HEK293 (cell line): ENCODE results near the gene KCND2.

Experiments used
- CTCF ChIA-PET: fragments of 350-600 bp; formaldehyde crosslinking; extraction: SDS; loops from one replicate; lab custom pipeline; 2021; ENCODE audit warnings: antibody characterized with exemption; lab: Yijun Ruan, JAX
- POLR2A ChIA-PET: fragments of 300-600 bp; formaldehyde crosslinking; extraction: SDS; loops from one replicate; lab custom pipeline; 2020; ENCODE audit warnings: antibody characterized with exemption, inconsistent platforms; lab: Yijun Ruan, JAX
- H3K27ac ChIP-seq: fragments of 200-500 bp; sonication (Bioruptor generic); 2 replicates; pipeline ENCODE4 v1.5.1; 2014; ENCODE audit warnings: low read depth, low read length, control low read depth, inconsistent platforms; ENCODE audit errors: extremely low read depth
- H3K36me3 ChIP-seq, 2 experiments: fragments of 200-500 bp in 1 of 2; sonication (Bioruptor generic) in 1 of 2; 1 replicate in 1 of 2; 2 replicates in 1 of 2; pipeline ENCODE4 v1.5.1; 2014 to 2017; ENCODE audit warnings: inconsistent platforms in 2 of 2, low read length in 2 of 2; ENCODE audit not compliant: control insufficient read depth in 2 of 2, insufficient read depth in 1 of 2
- H3K4me1 ChIP-seq: fragments of 200-500 bp; sonication (Bioruptor generic); 2 replicates; pipeline ENCODE4 v1.5.1; 2014; ENCODE audit warnings: mild to moderate bottlenecking, low read length, inconsistent platforms; ENCODE audit not compliant: control insufficient read depth, insufficient read depth
- H3K4me3 ChIP-seq: 2 replicates; pipeline ENCODE4 v1.5.1; 2011; ENCODE audit warnings: low read depth, mild to moderate bottlenecking, control low read depth, low read length, moderate library complexity
- H3K9me3 ChIP-seq: fragments of 200-500 bp; sonication (Bioruptor generic); 2 replicates; pipeline ENCODE4 v1.5.1; 2014; ENCODE audit warnings: low read depth, low read length, inconsistent platforms; ENCODE audit not compliant: control insufficient read depth, insufficient read depth
- ATF2 ChIP-seq: fragments of 450-650 bp; formaldehyde crosslinking; IDR thresholded peaks from 2 replicates; pipeline ENCODE4 v1.5.1; 2016; ENCODE audit warnings: missing biosample characterization, missing genetic modification characterization, low read depth
- EGR2 ChIP-seq: fragments of 450-650 bp; formaldehyde crosslinking; IDR thresholded peaks from 2 replicates; pipeline ENCODE4 v1.5.1; 2016; ENCODE audit warnings: low read depth, missing biosample characterization, missing genetic modification characterization
- SP2 ChIP-seq: fragments of 450-650 bp; formaldehyde crosslinking; IDR thresholded peaks from 2 replicates; pipeline ENCODE4 v1.5.1; 2016; ENCODE audit warnings: missing biosample characterization, missing genetic modification characterization
- TCF7L2 ChIP-seq: IDR thresholded peaks from 2 replicates; pipeline ENCODE4 v1.6.1; 2011; ENCODE audit warnings: low read depth, mild to moderate bottlenecking, inconsistent platforms, low read length, moderate library complexity, borderline replicate concordance
- ZBTB1 ChIP-seq: fragments of 450-650 bp; formaldehyde crosslinking; IDR thresholded peaks from 2 replicates; pipeline ENCODE4 v1.5.1; 2016; ENCODE audit warnings: missing biosample characterization, missing genetic modification characterization
- ZBTB8A ChIP-seq: fragments of 450-650 bp; formaldehyde crosslinking; IDR thresholded peaks from 2 replicates; pipeline ENCODE4 v1.5.1; 2016; ENCODE audit warnings: missing biosample characterization, missing genetic modification characterization
- ZNF148 ChIP-seq: fragments of 450-650 bp; formaldehyde crosslinking; IDR thresholded peaks from 2 replicates; pipeline ENCODE4 v1.5.0; 2017; ENCODE audit warnings: missing biosample characterization, missing genetic modification characterization, borderline replicate concordance
- ZNF274 ChIP-seq, 2 experiments: fragments of 200-500 bp in 1 of 2; fragments of 450-650 bp in 1 of 2; sonication (Bioruptor generic) in 1 of 2; formaldehyde crosslinking in 1 of 2; IDR thresholded peaks; 2 replicates each; pipeline versions ENCODE4 v1.5.1 to v1.6.1; 2014 to 2016; ENCODE audit warnings: borderline replicate concordance in 1 of 2, inconsistent platforms in 1 of 2, low read length in 1 of 2, missing biosample characterization in 1 of 2, missing genetic modification characterization in 1 of 2
- ZNF521 ChIP-seq: fragments of 450-650 bp; formaldehyde crosslinking; IDR thresholded peaks from 2 replicates; pipeline ENCODE4 v1.5.1; 2017; ENCODE audit warnings: missing biosample characterization, mild to moderate bottlenecking, missing genetic modification characterization
- ZNF660 ChIP-seq: fragments of 450-650 bp; IDR thresholded peaks from 2 replicates; pipeline ENCODE4 v1.5.1; 2018; ENCODE audit warnings: missing biosample characterization, mild to moderate bottlenecking, missing genetic modification characterization
- ZNF747 ChIP-seq: fragments of 450-650 bp; formaldehyde crosslinking; IDR thresholded peaks from 2 replicates; pipeline ENCODE4 v1.5.1; 2016; ENCODE audit warnings: missing biosample characterization, missing genetic modification characterization
- ZNF776 ChIP-seq: fragments of 450-650 bp; formaldehyde crosslinking; IDR thresholded peaks from 2 replicates; pipeline ENCODE4 v1.5.0; 2017; ENCODE audit warnings: missing biosample characterization, missing genetic modification characterization, borderline replicate concordance
- TF ChIP-seq, protein P1 (sequence below): fragments of 450-650 bp; formaldehyde crosslinking; IDR thresholded peaks from 2 replicates; pipeline ENCODE4 v1.5.1; 2016; ENCODE audit warnings: missing biosample characterization, missing genetic modification characterization
- TF ChIP-seq, protein P2 (sequence below): fragments of 450-650 bp; IDR thresholded peaks from 2 replicates; pipeline ENCODE4 v1.5.1; 2018; ENCODE audit warnings: missing biosample characterization, mild to moderate bottlenecking, missing genetic modification characterization

KCND2 gene

GRCh38 chr7:120729245-120729644, 456.3 kb downstream of the KCND2 start (continued):
- TF ChIP-seq ZNF776: no peak
- no peak for TF ChIP-seq ZNF148 (tag by site-specific recombination)
- TF ChIP-seq ZNF747: no peak
- no peak for TF ChIP-seq ZNF274 (IDR thresholded peaks at IDR 0.05; ENCODE audit: low read length)
- no peak for TF ChIP-seq ZNF274 (tag by site-specific recombination; IDR thresholded peaks at IDR 0.05; ENCODE audit: borderline replicate concordance)
- TF ChIP-seq ZBTB8A (tag by site-specific recombination): no peak
- TF ChIP-seq EGR2 (tag by site-specific recombination): no peak
- TF ChIP-seq ZNF521 (tag by site-specific recombination): no peak
- TF ChIP-seq, protein P1, sequence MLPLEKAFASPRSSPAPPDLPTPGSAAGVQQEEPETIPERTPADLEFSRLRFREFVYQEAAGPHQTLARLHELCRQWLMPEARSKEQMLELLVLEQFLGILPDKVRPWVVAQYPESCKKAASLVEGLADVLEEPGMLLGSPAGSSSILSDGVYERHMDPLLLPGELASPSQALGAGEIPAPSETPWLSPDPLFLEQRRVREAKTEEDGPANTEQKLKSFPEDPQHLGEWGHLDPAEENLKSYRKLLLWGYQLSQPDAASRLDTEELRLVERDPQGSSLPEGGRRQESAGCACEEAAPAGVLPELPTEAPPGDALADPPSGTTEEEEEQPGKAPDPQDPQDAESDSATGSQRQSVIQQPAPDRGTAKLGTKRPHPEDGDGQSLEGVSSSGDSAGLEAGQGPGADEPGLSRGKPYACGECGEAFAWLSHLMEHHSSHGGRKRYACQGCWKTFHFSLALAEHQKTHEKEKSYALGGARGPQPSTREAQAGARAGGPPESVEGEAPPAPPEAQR (tag by site-specific recombination): no peak
- TF ChIP-seq, all 188 proteins: peak for 0

DNA sequence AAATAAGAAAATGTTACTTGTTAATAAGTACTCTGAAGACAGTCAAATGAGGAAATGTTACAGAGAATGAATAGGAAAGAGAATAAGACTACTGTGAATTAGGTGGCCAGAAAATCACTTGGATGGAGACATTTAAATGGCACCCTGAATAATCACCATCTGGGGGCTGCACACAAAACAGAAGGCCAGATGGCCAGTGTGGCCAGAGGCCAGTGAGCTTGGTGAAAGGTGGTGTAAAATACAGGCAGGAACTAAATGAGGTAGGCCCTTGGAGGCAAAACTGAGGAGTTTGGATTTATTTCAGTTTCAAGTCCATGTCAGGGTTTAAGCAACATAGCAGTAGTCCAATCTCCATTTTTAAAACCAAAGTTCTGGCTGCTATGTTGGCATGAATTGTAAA, 458.3 kb downstream of the KCND2 start:
- no peaks in the 10 kb centered on the region for H3K36me3 ChIP-seq
- TF ChIP-seq SP2 (tag by site-specific recombination): no peak
- no peak for TF ChIP-seq ZNF660
- TF ChIP-seq, protein P2, sequence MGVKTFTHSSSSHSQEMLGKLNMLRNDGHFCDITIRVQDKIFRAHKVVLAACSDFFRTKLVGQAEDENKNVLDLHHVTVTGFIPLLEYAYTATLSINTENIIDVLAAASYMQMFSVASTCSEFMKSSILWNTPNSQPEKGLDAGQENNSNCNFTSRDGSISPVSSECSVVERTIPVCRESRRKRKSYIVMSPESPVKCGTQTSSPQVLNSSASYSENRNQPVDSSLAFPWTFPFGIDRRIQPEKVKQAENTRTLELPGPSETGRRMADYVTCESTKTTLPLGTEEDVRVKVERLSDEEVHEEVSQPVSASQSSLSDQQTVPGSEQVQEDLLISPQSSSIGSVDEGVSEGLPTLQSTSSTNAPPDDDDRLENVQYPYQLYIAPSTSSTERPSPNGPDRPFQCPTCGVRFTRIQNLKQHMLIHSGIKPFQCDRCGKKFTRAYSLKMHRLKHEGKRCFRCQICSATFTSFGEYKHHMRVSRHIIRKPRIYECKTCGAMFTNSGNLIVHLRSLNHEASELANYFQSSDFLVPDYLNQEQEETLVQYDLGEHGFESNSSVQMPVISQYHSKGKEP (tag by site-specific recombination): no peak
- no peak overlapping the region for H3K27ac ChIP-seq
- H3K9me3 ChIP-seq: no peaks in the 10 kb centered on the region
- ChIA-PET POLR2A (interaction anchor here (0.5 kb wide), 1 partner anchor 127 kb away, joined by 4 read pairs; the partner anchor contains the start of gene TSPAN12), CTCF (interaction anchor here (0.6 kb wide), 1 partner anchor 208 kb away, joined by 3 read pairs; no protein-coding TSS in a partner anchor)
- H3K4me1 ChIP-seq: no peaks in the 10 kb centered on the region
- H3K4me3 ChIP-seq: no peak overlapping the region

GRCh38 chr7:120732256-120732655, 459.3 kb downstream of the KCND2 start:
- no peaks in the 10 kb centered on the region for H3K9me3 ChIP-seq
- H3K27ac ChIP-seq: no peak overlapping the region
- no peak for TF ChIP-seq ZBTB1
- TF ChIP-seq ATF2 (tag by site-specific recombination): 0 out of 2 replicates have a peak, but pooled peaks have one; percentile 49
- TF ChIP-seq TCF7L2: no peak
- H3K4me3 ChIP-seq: no peak overlapping the region
- no peaks in the 10 kb centered on the region for H3K4me1 ChIP-seq
- no peaks in the 10 kb centered on the region for H3K36me3 ChIP-seq
- ChIA-PET POLR2A (no interaction called here), CTCF (interaction anchor here (0.7 kb wide), 1 partner anchor 28 kb away, joined by 5 read pairs; no protein-coding TSS in a partner anchor)
